H9 (cell line): ENCODE data around the gene HIVEP1. TPM values are rescaled to one million over a fixed set of nuclear protein-coding genes. Genes with fewer than 3 reads are reported as not detected.
A peak's percentile ranks its signal among the peaks of the same experiment; 100 is the strongest.

Experiments
- DNase-seq: peaks from one replicate; pipeline ENCODE4 v3.0.0-alpha.2; 2017
- H2AFZ ChIP-seq: one replicate; pipeline ENCODE4 v1.6.1; 2013; ENCODE audit warnings: mild to moderate bottlenecking, low read length, control low read depth, moderate library complexity
- H2AK5ac ChIP-seq: 2 replicates; pipeline ENCODE4 v1.6.1; 2013; ENCODE audit warnings: low read length, control low read depth, mixed read lengths; ENCODE audit not compliant: insufficient read length
- H2BK120ac ChIP-seq: one replicate; pipeline ENCODE4 v1.6.1; 2013; ENCODE audit warnings: low read depth, mild to moderate bottlenecking, low read length, control low read depth, inconsistent platforms; ENCODE audit not compliant: poor library complexity, severe bottlenecking
- H2BK12ac ChIP-seq: 2 replicates; pipeline ENCODE4 v1.6.1; 2013; ENCODE audit warnings: low read length, control low read depth, mixed read lengths, low read depth; ENCODE audit not compliant: insufficient read length
- H2BK15ac ChIP-seq: 2 replicates; pipeline ENCODE4 v1.6.1; 2013; ENCODE audit warnings: low read depth, low read length, control low read depth
- H2BK20ac ChIP-seq: one replicate; pipeline ENCODE4 v1.6.1; 2013; ENCODE audit warnings: low read depth, mild to moderate bottlenecking, low read length, control low read depth, inconsistent platforms; ENCODE audit not compliant: poor library complexity, severe bottlenecking
- H2BK5ac ChIP-seq: 2 replicates; pipeline ENCODE4 v1.6.1; 2013; ENCODE audit warnings: low read length, control low read depth, mixed read lengths; ENCODE audit not compliant: insufficient read length
- H3K14ac ChIP-seq: 2 replicates; pipeline ENCODE4 v1.6.1; 2013; ENCODE audit warnings: low read length, control low read depth; ENCODE audit not compliant: insufficient read depth
- H3K18ac ChIP-seq: 2 replicates; pipeline ENCODE4 v1.6.1; 2013; ENCODE audit warnings: low read depth, mild to moderate bottlenecking, mixed read lengths, low read length, control low read depth; ENCODE audit not compliant: insufficient read length
- H3K23ac ChIP-seq: 2 replicates; pipeline ENCODE4 v1.6.1; 2013; ENCODE audit warnings: low read length, control low read depth, mixed read lengths, low read depth; ENCODE audit not compliant: insufficient read length
- H3K23me2 ChIP-seq: 2 replicates; pipeline ENCODE4 v1.6.1; 2013; ENCODE audit warnings: low read depth, mild to moderate bottlenecking, mixed read lengths, low read length, control low read depth; ENCODE audit not compliant: insufficient read length, poor library complexity, severe bottlenecking
- H3K27ac ChIP-seq: 2 replicates; pipeline ENCODE4 v1.5.1; 2013; ENCODE audit warnings: low read length, control low read depth, mixed read lengths, low read depth; ENCODE audit not compliant: insufficient read length
- H3K27me3 ChIP-seq: 2 replicates; pipeline ENCODE4 v1.6.1; 2013; ENCODE audit warnings: low read length, control low read depth, inconsistent platforms; ENCODE audit not compliant: insufficient read depth
- H3K4ac ChIP-seq: 2 replicates; pipeline ENCODE4 v1.6.1; 2013; ENCODE audit warnings: low read depth, mild to moderate bottlenecking, control low read depth, inconsistent platforms, low read length, moderate library complexity
- H3K4me1 ChIP-seq: 2 replicates; pipeline ENCODE4 v1.6.1; 2013; ENCODE audit warnings: low read length, control low read depth, inconsistent platforms; ENCODE audit not compliant: insufficient read depth
- H3K4me2 ChIP-seq: 2 replicates; pipeline ENCODE4 v1.6.1; 2013; ENCODE audit warnings: low read length, control low read depth, mixed read lengths; ENCODE audit not compliant: insufficient read length, insufficient read depth
- H3K56ac ChIP-seq: 2 replicates; pipeline ENCODE4 v1.6.1; 2013; ENCODE audit warnings: low read depth, mild to moderate bottlenecking, mixed read lengths, low read length, control low read depth; ENCODE audit not compliant: insufficient read length
- H3K79me1 ChIP-seq: 2 replicates; pipeline ENCODE4 v1.6.1; 2013; ENCODE audit warnings: low read depth, mild to moderate bottlenecking, moderate library complexity, low read length, control low read depth, inconsistent platforms; ENCODE audit not compliant: insufficient read depth, poor library complexity, severe bottlenecking
- H3K79me2 ChIP-seq: 2 replicates; pipeline ENCODE4 v1.6.1; 2013; ENCODE audit warnings: low read length, control low read depth, inconsistent platforms; ENCODE audit not compliant: insufficient read depth
- H3K9ac ChIP-seq: 2 replicates; pipeline ENCODE4 v1.6.1; 2013; ENCODE audit warnings: low read length, control low read depth, mixed read lengths; ENCODE audit not compliant: insufficient read length; ENCODE audit errors: extremely low read depth
- H3K9me3 ChIP-seq: one replicate; pipeline ENCODE4 v1.6.1; 2013; ENCODE audit warnings: low read depth, low read length, inconsistent platforms; ENCODE audit not compliant: control insufficient read depth
- H3T11ph ChIP-seq: one replicate; pipeline ENCODE4 v1.6.1; 2013; ENCODE audit warnings: mild to moderate bottlenecking, low read length, control low read depth, inconsistent platforms
- H4K20me1 ChIP-seq: one replicate; pipeline ENCODE4 v1.6.1; 2013; ENCODE audit not compliant: control insufficient read depth, insufficient read length, insufficient read depth
- H4K5ac ChIP-seq: 2 replicates; pipeline ENCODE4 v1.6.1; 2013; ENCODE audit warnings: low read depth, mild to moderate bottlenecking, mixed read lengths, low read length, control low read depth; ENCODE audit not compliant: insufficient read length
- H4K8ac ChIP-seq: replicated peaks from 2 replicates; pipeline ENCODE4 v1.6.1; 2013; ENCODE audit warnings: low read length, control low read depth, mixed read lengths, low read depth; ENCODE audit not compliant: insufficient read length
- H4K91ac ChIP-seq: 2 replicates; pipeline ENCODE4 v1.6.1; 2013; ENCODE audit warnings: low read depth, mild to moderate bottlenecking, moderate library complexity, mixed read lengths, low read length, control low read depth; ENCODE audit not compliant: insufficient read length
- H3K27ac Mint-ChIP-seq, 3 experiments: 2 replicates in 2 of 3; 3 replicates in 1 of 3; pipeline ENCODE4 v1.8.0; 2020 to 2021; ENCODE audit warnings: mixed read lengths in 3 of 3, mild to moderate bottlenecking in 1 of 3, moderate library complexity in 1 of 3
- H3K27me3 Mint-ChIP-seq: 2 replicates; pipeline ENCODE4 v1.8.0; 2021; ENCODE audit warnings: low read depth, mild to moderate bottlenecking, moderate library complexity, mixed read lengths
- H3K36me3 Mint-ChIP-seq, 3 experiments: 2 replicates in 2 of 3; 3 replicates in 1 of 3; pipeline ENCODE4 v1.8.0; 2020 to 2021; ENCODE audit warnings: low read depth in 3 of 3, mixed read lengths in 3 of 3; ENCODE audit not compliant: insufficient read depth in 1 of 3
- H3K4me1 Mint-ChIP-seq, 2 experiments: 2 replicates each; pipeline ENCODE4 v1.8.0; 2020; ENCODE audit warnings: mixed read lengths in 2 of 2
- H3K4me3 Mint-ChIP-seq, 2 experiments: 2 replicates in 1 of 2; 3 replicates in 1 of 2; pipeline ENCODE4 v1.8.0; 2020 to 2021; ENCODE audit warnings: mild to moderate bottlenecking in 2 of 2, mixed read lengths in 2 of 2, moderate library complexity in 1 of 2
- H3K9me3 Mint-ChIP-seq, 2 experiments: 2 replicates in 1 of 2; 3 replicates in 1 of 2; pipeline ENCODE4 v1.8.0; 2020; ENCODE audit warnings: mild to moderate bottlenecking in 2 of 2, mixed read lengths in 2 of 2, moderate library complexity in 1 of 2
- WGBS: extraction: QIAGEN DNeasy Blood & Tissue Kit; methylation state at CpG from one replicate; pipeline ENCODE4 v1.1.7; 2013; ENCODE audit warnings: missing lambda C conversion rate, low lambda C conversion rate, mixed read lengths; ENCODE audit not compliant: insufficient read length; ENCODE audit errors: extremely low coverage; 5-methylcytosine and 5-hydroxymethylcytosine counted together
- total RNA-seq: library from RNA; stranded (reverse); gene quantifications from 2 replicates; pipeline ENCODE4 v1.2.1, GENCODE V29; 2021
- TF ChIP-seq, protein P1 (sequence below): fragments of 200-600 bp; sonication (generic); conservative IDR thresholded peaks from 3 replicates; pipeline ENCODE4 v1.8.0; 2021; ENCODE audit warnings: antibody characterized with exemption, mild to moderate bottlenecking

HIVEP1 gene
- total RNA-seq, 1 experiment from 2014 or later: 44.2 TPM

DNA sequence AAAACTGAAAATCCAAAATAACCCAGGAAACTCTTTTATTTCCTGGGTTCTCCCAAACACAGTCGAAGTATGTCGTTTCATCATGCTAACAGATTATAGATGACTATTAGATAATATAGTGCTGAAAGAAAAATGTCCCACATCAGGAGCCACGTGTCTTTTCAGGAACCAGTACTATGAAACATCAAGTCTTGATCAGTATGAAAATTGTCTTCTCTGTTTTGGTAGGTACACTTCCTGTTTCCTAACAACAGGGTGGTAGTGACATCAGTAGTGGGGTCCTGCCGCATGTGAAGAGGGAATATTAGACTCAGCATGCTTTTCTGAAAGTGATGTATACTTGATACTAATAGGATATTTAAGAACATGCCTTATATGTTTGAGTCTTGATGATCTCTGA is 136.7 kb downstream of the HIVEP1 start:
- Histone ChIP-seq H3K23me2 (no peaks in the 10 kb centered on the region), H2BK12ac (no peak overlapping the region), H3K9me3 (no peaks in the 10 kb centered on the region), H3K4me1 (no peaks in the 10 kb centered on the region), H3T11ph (no peak overlapping the region), H4K5ac (no peak overlapping the region), H3K18ac (no peak overlapping the region), H3K9ac (no peak overlapping the region), H3K56ac (no peak overlapping the region), H3K27ac (no peak overlapping the region), H3K14ac (no peak overlapping the region), H2BK120ac (no peak overlapping the region), H4K20me1 (no peaks in the 10 kb centered on the region), H3K79me2 (no peaks in the 10 kb centered on the region), H2BK15ac (no peak overlapping the region), H2BK20ac (no peak overlapping the region), H4K8ac (no peak overlapping the region), H2BK5ac (no peak overlapping the region), H3K27me3 (no peaks in the 10 kb centered on the region), H3K4ac (no peak overlapping the region), H3K79me1 (no peaks in the 10 kb centered on the region), H3K23ac (no peak overlapping the region), H4K91ac (no peak overlapping the region), H3K4me2 (no peak overlapping the region), H2AK5ac (no peak overlapping the region), H2AFZ (no peak overlapping the region)
- WGBS: no CpG with 5 or more reads among the region's 4 CpGs
- Mint-ChIP-seq H3K4me3 (no peak overlapping the region), H3K4me1 (peaks cover 5 to 7% of the 10 kb centered on the region in 2 experiments), H3K36me3 (peaks cover 0 to 7% (median 0%) of the 10 kb centered on the region in 3 experiments; a peak in 3 of 7 replicates), H3K27ac (0 out of 7 replicates have a peak overlapping the region, but pooled peaks of 1 of the 3 experiments have one; percentile 24), H3K27me3 (no peaks in the 10 kb centered on the region), H3K9me3 (0 out of 5 replicates have a peak, but pooled peaks cover 0 to under 1% of the 10 kb centered on the region in 2 experiments)
- no peak for DNase-seq
- TF ChIP-seq, protein P1, sequence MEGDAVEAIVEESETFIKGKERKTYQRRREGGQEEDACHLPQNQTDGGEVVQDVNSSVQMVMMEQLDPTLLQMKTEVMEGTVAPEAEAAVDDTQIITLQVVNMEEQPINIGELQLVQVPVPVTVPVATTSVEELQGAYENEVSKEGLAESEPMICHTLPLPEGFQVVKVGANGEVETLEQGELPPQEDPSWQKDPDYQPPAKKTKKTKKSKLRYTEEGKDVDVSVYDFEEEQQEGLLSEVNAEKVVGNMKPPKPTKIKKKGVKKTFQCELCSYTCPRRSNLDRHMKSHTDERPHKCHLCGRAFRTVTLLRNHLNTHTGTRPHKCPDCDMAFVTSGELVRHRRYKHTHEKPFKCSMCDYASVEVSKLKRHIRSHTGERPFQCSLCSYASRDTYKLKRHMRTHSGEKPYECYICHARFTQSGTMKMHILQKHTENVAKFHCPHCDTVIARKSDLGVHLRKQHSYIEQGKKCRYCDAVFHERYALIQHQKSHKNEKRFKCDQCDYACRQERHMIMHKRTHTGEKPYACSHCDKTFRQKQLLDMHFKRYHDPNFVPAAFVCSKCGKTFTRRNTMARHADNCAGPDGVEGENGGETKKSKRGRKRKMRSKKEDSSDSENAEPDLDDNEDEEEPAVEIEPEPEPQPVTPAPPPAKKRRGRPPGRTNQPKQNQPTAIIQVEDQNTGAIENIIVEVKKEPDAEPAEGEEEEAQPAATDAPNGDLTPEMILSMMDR: no peak
